K562 (cell line): ENCODE measurements around the gene TTYH2. TPM values are rescaled to one million over a fixed set of nuclear protein-coding genes. Genes with fewer than 3 reads are reported as not detected.

Source experiments
- ARID2 ChIP-seq: fragments of 450-650 bp; IDR thresholded peaks from 2 replicates; pipeline ENCODE4 v1.6.1; 2017; ENCODE audit warnings: antibody characterized with exemption, mild to moderate bottlenecking
- BRD9 ChIP-seq: fragments of 450-650 bp; IDR thresholded peaks from 2 replicates; pipeline ENCODE4 v1.6.1; 2018; ENCODE audit warnings: low read depth; ENCODE audit not compliant: partially characterized antibody
- FOXJ2 ChIP-seq: fragments of 200-800 bp; sonication (Bioruptor generic); IDR thresholded peaks from 2 replicates; pipeline ENCODE4 v1.6.1; 2016; ENCODE audit warnings: missing genetic modification characterization, missing compliant biosample characterization
- HNRNPH1 ChIP-seq: fragments of 200-400 bp; formaldehyde crosslinking; optimal IDR thresholded peaks from 2 replicates; pipeline ENCODE3; 2017; ENCODE audit warnings: low read depth, mild to moderate bottlenecking, low read length, moderate library complexity
- MYBL2 ChIP-seq, 2 experiments: fragments of 450-650 bp in 1 of 2; sonication (generic) in 1 of 2; formaldehyde crosslinking in 1 of 2; IDR thresholded peaks; 2 replicates each; pipeline versions ENCODE4 v1.6.1 to v1.8.1; 2017 to 2022; ENCODE audit warnings: borderline replicate concordance in 1 of 2, inconsistent platforms in 1 of 2, low read depth in 1 of 2, mild to moderate bottlenecking in 1 of 2, missing genetic modification reagents in 1 of 2, moderate library complexity in 1 of 2
- PHB ChIP-seq: fragments of 250-450 bp; sonication (Bioruptor Pico); IDR thresholded peaks from 2 replicates; pipeline ENCODE4 v1.5.0; 2021
- TAL1 ChIP-seq: fragments of 450-650 bp; IDR thresholded peaks from 2 replicates; pipeline ENCODE4 v1.6.1; 2016; ENCODE audit warnings: mild to moderate bottlenecking
- TRIM24 ChIP-seq, 2 experiments: fragments of 450-650 bp; IDR thresholded peaks; 2 replicates each; pipeline ENCODE4 v1.6.1; 2016
- U2AF1 ChIP-seq: fragments of 200-400 bp; formaldehyde crosslinking; optimal IDR thresholded peaks from 2 replicates; pipeline ENCODE3; 2017; ENCODE audit warnings: mild to moderate bottlenecking, low read depth, low read length, moderate library complexity
- XRCC5 ChIP-seq: fragments of 200-400 bp; formaldehyde crosslinking; IDR thresholded peaks from 2 replicates; pipeline ENCODE4 v1.6.1; 2017; ENCODE audit warnings: low read depth, mild to moderate bottlenecking, low read length
- ZFX ChIP-seq: sonication (generic); formaldehyde crosslinking; IDR thresholded peaks from 2 replicates; pipeline ENCODE4 v1.8.0; 2022; ENCODE audit warnings: mild to moderate bottlenecking, missing genetic modification reagents, moderate library complexity
- ZNF134 ChIP-seq: fragments of 250-450 bp; sonication (Bioruptor Pico); conservative IDR thresholded peaks from 2 replicates; pipeline ENCODE4 v1.4.0; 2020
- ZNF507 ChIP-seq: conservative IDR thresholded peaks from 2 replicates; pipeline ENCODE4 v1.6.1; 2017; ENCODE audit warnings: missing genetic modification characterization, missing compliant biosample characterization
- ZNF77 ChIP-seq: fragments of 250-450 bp; sonication (Bioruptor Pico); IDR thresholded peaks from 2 replicates; pipeline ENCODE4 v1.5.0; 2020
- polyA plus RNA-seq, 8 experiments: library from polyadenylated mRNA; depleted of rRNA in 4 of 8; stranded (reverse) in 5 of 8; unstranded in 3 of 8; fragments of >200 nt; fragmentation: Nextera tagmentation in 2 of 8; fragmentation: Illumina TruSeq in 1 of 8; extraction: Ambion mirVana in 2 of 8; extraction: Trizol in 1 of 8; gene quantifications; 2 replicates each; pipeline versions ENCODE4 v1.2.1 to v1.2.3, GENCODE V29; 2011 to 2014; ENCODE audit warnings: inconsistent platforms in 1 of 8, missing spikeins in 1 of 8
- total RNA-seq, 7 experiments: library from RNA; depleted of rRNA in 6 of 7; stranded (reverse); fragments of >200 nt in 6 of 7; fragmentation: Illumina TruSeq in 2 of 7; extraction: Trizol in 2 of 7; gene quantifications; 2 replicates each; pipeline versions ENCODE4 v1.2.1 to v1.2.3, GENCODE V29; 2011 to 2021; ENCODE audit warnings: low replicate concordance in 1 of 7
- TF ChIP-seq, protein P1 (sequence below): fragments of 450-650 bp; IDR thresholded peaks from 2 replicates; pipeline ENCODE4 v1.6.1; 2016; ENCODE audit warnings: low read depth
- TF ChIP-seq, protein P2 (sequence below), 2 experiments: IDR thresholded peaks in 1 of 2; conservative IDR thresholded peaks in 1 of 2; 2 replicates each; pipeline ENCODE4 v1.6.1; 2016; ENCODE audit warnings: low read depth in 2 of 2, mild to moderate bottlenecking in 1 of 2, missing compliant biosample characterization in 1 of 2, missing genetic modification characterization in 1 of 2, moderate library complexity in 1 of 2

The TTYH2 gene
- total and polyA plus RNA-seq, 9 of the 15 experiments (the other 6 are each of a cell fraction or from before 2014, with no cell fraction given): 0.03 to 2.0 (median 0.91) TPM

DNA sequence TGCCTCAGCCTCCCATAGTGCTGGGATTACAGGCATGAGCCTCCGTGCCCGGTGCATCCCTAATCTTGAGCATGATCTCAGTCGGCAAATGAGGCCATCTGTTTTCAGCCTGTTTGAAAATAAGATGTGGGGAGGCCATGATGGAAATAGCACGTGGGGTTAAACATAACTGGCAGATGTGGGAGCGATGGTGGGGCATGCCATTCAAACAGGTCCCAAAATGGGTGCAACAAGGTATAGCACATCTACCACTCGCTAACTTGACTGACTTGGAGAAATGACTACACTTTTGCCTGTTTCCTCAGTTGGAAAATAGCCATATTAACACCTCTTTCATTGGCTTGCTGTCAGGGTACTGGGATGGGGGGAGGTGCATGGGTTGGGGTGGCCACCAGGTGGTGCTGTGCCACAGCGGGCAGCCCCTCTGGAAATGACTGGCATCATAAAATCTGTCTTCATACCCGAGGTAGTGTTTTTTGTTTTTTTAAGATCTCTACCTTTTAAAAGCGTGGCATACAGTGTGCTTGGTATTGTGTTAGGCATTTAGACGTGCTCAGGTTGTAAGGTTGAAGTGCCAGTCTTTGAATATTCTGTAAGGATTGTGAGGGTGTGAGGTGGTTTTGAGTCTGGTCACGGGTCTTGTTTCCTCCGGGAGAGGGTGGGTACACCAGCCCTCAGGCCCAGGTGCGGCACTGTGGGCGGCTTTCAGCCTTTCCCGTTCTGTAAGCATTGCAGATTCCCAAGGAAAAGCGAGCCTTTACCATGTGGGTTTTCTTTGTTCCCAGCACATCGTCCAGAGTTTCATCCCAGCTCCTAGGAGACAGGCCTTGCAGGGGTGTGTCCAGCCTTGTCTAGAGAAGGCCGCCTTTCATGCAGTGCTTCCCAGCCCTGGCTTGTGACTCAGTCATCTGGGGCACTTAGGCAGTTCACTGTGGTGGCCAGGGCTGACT, 2.9 kb upstream of the TTYH2 start (continued):
- TF ChIP-seq, protein P1, sequence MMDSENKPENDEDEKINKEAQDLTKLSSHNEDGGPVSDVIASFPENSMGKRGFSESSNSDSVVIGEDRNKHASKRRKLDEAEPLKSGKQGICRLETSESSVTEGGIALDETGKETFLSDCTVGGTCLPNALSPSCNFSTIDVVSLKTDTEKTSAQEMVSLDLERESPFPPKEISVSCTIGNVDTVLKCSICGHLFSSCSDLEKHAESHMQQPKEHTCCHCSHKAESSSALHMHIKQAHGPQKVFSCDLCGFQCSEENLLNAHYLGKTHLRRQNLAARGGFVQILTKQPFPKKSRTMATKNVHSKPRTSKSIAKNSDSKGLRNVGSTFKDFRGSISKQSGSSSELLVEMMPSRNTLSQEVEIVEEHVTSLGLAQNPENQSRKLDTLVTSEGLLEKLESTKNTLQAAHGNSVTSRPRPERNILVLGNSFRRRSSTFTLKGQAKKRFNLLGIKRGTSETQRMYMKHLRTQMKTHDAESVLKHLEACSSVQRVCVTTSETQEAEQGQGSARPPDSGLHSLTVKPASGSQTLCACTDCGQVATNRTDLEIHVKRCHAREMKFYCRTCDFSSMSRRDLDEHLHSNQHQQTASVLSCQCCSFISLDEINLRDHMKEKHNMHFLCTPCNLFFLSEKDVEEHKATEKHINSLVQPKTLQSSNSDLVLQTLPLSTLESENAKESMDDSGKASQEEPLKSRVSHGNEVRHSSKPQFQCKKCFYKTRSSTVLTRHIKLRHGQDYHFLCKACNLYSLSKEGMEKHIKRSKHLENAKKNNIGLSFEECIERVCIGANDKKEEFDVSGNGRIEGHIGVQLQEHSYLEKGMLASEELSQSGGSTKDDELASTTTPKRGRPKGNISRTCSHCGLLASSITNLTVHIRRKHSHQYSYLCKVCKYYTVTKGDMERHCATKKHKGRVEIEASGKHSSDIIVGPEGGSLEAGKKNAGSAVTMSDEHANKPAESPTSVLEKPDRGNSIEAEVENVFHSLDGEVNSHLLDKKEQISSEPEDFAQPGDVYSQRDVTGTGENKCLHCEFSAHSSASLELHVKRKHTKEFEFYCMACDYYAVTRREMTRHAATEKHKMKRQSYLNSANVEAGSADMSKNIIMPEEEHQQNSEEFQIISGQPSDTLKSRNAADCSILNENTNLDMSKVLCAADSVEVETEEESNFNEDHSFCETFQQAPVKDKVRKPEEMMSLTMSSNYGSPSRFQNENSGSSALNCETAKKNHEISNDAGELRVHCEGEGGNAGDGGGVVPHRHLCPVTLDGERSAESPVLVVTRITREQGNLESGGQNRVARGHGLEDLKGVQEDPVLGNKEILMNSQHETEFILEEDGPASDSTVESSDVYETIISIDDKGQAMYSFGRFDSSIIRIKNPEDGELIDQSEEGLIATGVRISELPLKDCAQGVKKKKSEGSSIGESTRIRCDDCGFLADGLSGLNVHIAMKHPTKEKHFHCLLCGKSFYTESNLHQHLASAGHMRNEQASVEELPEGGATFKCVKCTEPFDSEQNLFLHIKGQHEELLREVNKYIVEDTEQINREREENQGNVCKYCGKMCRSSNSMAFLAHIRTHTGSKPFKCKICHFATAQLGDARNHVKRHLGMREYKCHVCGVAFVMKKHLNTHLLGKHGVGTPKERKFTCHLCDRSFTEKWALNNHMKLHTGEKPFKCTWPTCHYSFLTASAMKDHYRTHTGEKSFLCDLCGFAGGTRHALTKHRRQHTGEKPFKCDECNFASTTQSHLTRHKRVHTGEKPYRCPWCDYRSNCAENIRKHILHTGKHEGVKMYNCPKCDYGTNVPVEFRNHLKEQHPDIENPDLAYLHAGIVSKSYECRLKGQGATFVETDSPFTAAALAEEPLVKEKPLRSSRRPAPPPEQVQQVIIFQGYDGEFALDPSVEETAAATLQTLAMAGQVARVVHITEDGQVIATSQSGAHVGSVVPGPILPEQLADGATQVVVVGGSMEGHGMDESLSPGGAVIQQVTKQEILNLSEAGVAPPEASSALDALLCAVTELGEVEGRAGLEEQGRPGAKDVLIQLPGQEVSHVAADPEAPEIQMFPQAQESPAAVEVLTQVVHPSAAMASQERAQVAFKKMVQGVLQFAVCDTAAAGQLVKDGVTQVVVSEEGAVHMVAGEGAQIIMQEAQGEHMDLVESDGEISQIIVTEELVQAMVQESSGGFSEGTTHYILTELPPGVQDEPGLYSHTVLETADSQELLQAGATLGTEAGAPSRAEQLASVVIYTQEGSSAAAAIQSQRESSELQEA: no peak
- TF ChIP-seq BRD9: peak; percentile 46
- peak; percentile 43; the same call in 1 of the 2 replicates for TF ChIP-seq ZFX (CRISPR knock-in tag)
- TF ChIP-seq, protein P2, sequence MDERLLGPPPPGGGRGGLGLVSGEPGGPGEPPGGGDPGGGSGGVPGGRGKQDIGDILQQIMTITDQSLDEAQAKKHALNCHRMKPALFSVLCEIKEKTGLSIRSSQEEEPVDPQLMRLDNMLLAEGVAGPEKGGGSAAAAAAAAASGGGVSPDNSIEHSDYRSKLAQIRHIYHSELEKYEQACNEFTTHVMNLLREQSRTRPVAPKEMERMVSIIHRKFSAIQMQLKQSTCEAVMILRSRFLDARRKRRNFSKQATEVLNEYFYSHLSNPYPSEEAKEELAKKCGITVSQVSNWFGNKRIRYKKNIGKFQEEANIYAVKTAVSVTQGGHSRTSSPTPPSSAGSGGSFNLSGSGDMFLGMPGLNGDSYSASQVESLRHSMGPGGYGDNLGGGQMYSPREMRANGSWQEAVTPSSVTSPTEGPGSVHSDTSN (CRISPR knock-in tag; IDR thresholded peaks at IDR 0.05; ENCODE audit: low read depth): no peak
- TF ChIP-seq, protein P2 (tag; conservative IDR thresholded peaks at IDR 0.05; ENCODE audit: low read depth): 0 out of 2 replicates have a peak, but pooled peaks have one; percentile 42
- TF ChIP-seq TRIM24 (IDR thresholded peaks at IDR 0.05): no peak
- peak; percentile 76; the same call in 1 of the 2 replicates for TF ChIP-seq XRCC5
- TF ChIP-seq HNRNPH1: no peak
- no peak for TF ChIP-seq FOXJ2
- no peak for TF ChIP-seq ZNF507
- 0 out of 2 replicates have a peak, but pooled peaks have one; percentile 4 for TF ChIP-seq TAL1
- TF ChIP-seq ZNF134 (CRISPR knock-in tag): 0 out of 2 replicates have a peak, but pooled peaks have one; percentile 3
- 0 out of 2 replicates have a peak, but pooled peaks have one; percentile 48 for TF ChIP-seq PHB (CRISPR knock-in tag)
- TF ChIP-seq U2AF1: no peak
- no peak for TF ChIP-seq MYBL2 (IDR thresholded peaks at IDR 0.05; ENCODE audit: low read depth)
- no peak for TF ChIP-seq MYBL2 (CRISPR knock-in tag; IDR thresholded peaks at IDR 0.05; ENCODE audit: borderline replicate concordance)
- peak; percentile 77 for TF ChIP-seq ARID2
- no peak for TF ChIP-seq ZNF77 (CRISPR knock-in tag)
